Measurements from ENCODE around the gene CHRNA1.
"Not testable (repeated sequence)": the region's sequence is repeated elsewhere in the genome, so short reads cannot be mapped to it uniquely, and the experiment has no call there.

Gene CHRNA1

GRCh38 chr2:174716785-174717184 is 47.5 kb downstream of the CHRNA1 start:
- DNase-seq (ENCODE audit: low spot score), result no peak

- no peak for DNase-seq (ENCODE audit: low spot score)
Measured at GRCh38 chr2:174713686-174714085, 50.6 kb downstream of the CHRNA1 start.

GRCh38 chr2:174711206-174711605 is 53.1 kb downstream of the CHRNA1 start:
- DNase-seq (ENCODE audit: low spot score), result no peak

- DNase-seq (ENCODE audit: low spot score), result not testable (repeated sequence)
Measured at GRCh38 chr2:174709416-174710004, 54.8 kb downstream of the CHRNA1 start.

- DNase-seq (ENCODE audit: low spot score), result no peak
Measured at GRCh38 chr2:174708713-174709112, 55.6 kb downstream of the CHRNA1 start.

GRCh38 chr2:174705321-174705720 is 59.0 kb downstream of the CHRNA1 start:
- no peak for DNase-seq (ENCODE audit: low spot score)

GRCh38 chr2:174704642-174705041 is 59.6 kb downstream of the CHRNA1 start:
- no peak for DNase-seq (ENCODE audit: low spot score)

GRCh38 chr2:174704061-174704460 is 60.2 kb downstream of the CHRNA1 start:
- no peak for DNase-seq (ENCODE audit: low spot score)

GRCh38 chr2:174703430-174703829 is 60.8 kb downstream of the CHRNA1 start:
- no peak for DNase-seq (ENCODE audit: low spot score)

- no peak for DNase-seq (ENCODE audit: low spot score)
Measured at GRCh38 chr2:174702541-174702940, 61.7 kb downstream of the CHRNA1 start.

GRCh38 chr2:174699993-174700766 is 64.1 kb downstream of the CHRNA1 start:
- DNase-seq (ENCODE audit: low spot score), result peak; percentile 70

Measured in putamen (tissue), 1 donor.